HL-60 (cell line): ENCODE measurements around the gene DEFB113.

ENCODE experiments used
- DNase-seq, 2 experiments: peaks; one replicate each; pipeline ENCODE4 v3.0.0-alpha.2; 2010 to 2020; ENCODE audit warnings: low read depth in 1 of 2, low spot score in 1 of 2
- H3K27ac ChIP-seq: fragments of 250-450 bp; sonication (Bioruptor Pico); replicated peaks from 2 replicates; pipeline ENCODE4 v1.5.1; 2020; ENCODE audit warnings: mild to moderate bottlenecking, moderate library complexity
- H3K27me3 ChIP-seq: fragments of 250-450 bp; sonication (Bioruptor Pico); 2 replicates; pipeline ENCODE4 v1.5.1; 2021; ENCODE audit warnings: mild to moderate bottlenecking, moderate library complexity; ENCODE audit not compliant: insufficient read depth, poor library complexity, severe bottlenecking
- H3K4me3 ChIP-seq: replicated peaks from 2 replicates; pipeline ENCODE4 v1.5.1; 2011; ENCODE audit warnings: mild to moderate bottlenecking, control low read depth, low read length; ENCODE audit not compliant: insufficient read depth
- CTCF ChIP-seq: IDR thresholded peaks from one replicate; pipeline ENCODE4 v1.5.1; 2011; ENCODE audit warnings: low read length, control low read depth, inconsistent platforms; ENCODE audit not compliant: insufficient read depth
- GABPA ChIP-seq: IDR thresholded peaks from 2 replicates; pipeline ENCODE4 v1.6.1; 2012; ENCODE audit warnings: low read depth
- POLR2AphosphoS5 ChIP-seq: IDR thresholded peaks from 2 replicates; pipeline ENCODE4 v1.6.1; 2012; ENCODE audit warnings: low read depth
- REST ChIP-seq: IDR thresholded peaks from 2 replicates; pipeline ENCODE4 v1.6.1; 2012; ENCODE audit warnings: low read depth; ENCODE audit not compliant: insufficient replicate concordance
- SPI1 ChIP-seq: IDR thresholded peaks from 2 replicates; pipeline ENCODE4 v1.6.1; 2012; ENCODE audit warnings: low read depth, mild to moderate bottlenecking, borderline replicate concordance

Gene DEFB113

GRCh38 chr6:49995278-49995677, 25.9 kb upstream of the DEFB113 start:
- no peak overlapping the region for H3K4me3 ChIP-seq
- H3K27me3 ChIP-seq: no peaks in the 10 kb centered on the region
- TF ChIP-seq REST: no peak
- TF ChIP-seq GABPA: no peak
- TF ChIP-seq CTCF: no peak
- no peak overlapping the region for H3K27ac ChIP-seq
- DNase-seq: no peak

- Histone ChIP-seq H3K27ac (no peak overlapping the region), H3K27me3 (no peaks in the 10 kb centered on the region), H3K4me3 (no peak overlapping the region)
- no peak for DNase-seq
- TF ChIP-seq CTCF: no peak
- TF ChIP-seq POLR2AphosphoS5: no peak
- TF ChIP-seq SPI1: no peak
- TF ChIP-seq REST: no peak
- no peak for TF ChIP-seq GABPA
These were observed 19.5 kb upstream of the DEFB113 start for GRCh38 chr6:49988900-49989299.

- Histone ChIP-seq H3K27me3 (no peaks in the 10 kb centered on the region), H3K4me3 (no peak overlapping the region), H3K27ac (no peak overlapping the region)
- TF ChIP-seq GABPA (no peak), REST (no peak), CTCF (no peak), POLR2AphosphoS5 (no peak), SPI1 (no peak)
- no peak for DNase-seq
These were observed 18.3 kb upstream of the DEFB113 start for GRCh38 chr6:49987749-49988148.
